Activated T-cell treated with anti-CD3 and anti-CD28 coated beads, Interleukin-2, amount 50 U/mL, for 1 hour (primary cell): ENCODE measurements around the gene GSE1.

Source experiments
- DNase-seq: peaks from one replicate; pipeline ENCODE4 v3.0.0-alpha.2; 2020

Gene GSE1

GRCh38 chr16:85607796-85608514, 5.2 kb upstream of the GSE1 start:
- no peak for DNase-seq

DNA sequence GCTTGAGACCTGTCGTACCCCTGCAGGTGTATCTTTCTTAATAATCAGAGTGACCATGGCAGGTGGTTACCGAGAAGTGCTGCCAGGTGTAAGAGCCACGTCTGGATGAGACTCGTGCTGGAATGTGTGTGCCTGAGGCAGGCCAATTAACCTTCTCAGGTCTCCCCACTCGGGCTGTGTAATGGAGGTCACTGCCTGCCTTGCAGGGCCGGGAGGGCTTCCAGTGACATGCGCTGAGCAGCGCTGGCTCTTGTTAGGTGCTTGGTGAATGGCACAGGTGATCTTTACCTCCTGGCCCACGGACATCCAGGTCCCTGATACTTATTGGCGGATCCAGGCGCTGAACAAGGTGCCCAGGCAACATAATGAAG, 4.6 kb upstream of the GSE1 start:
- DNase-seq = no peak

DNA sequence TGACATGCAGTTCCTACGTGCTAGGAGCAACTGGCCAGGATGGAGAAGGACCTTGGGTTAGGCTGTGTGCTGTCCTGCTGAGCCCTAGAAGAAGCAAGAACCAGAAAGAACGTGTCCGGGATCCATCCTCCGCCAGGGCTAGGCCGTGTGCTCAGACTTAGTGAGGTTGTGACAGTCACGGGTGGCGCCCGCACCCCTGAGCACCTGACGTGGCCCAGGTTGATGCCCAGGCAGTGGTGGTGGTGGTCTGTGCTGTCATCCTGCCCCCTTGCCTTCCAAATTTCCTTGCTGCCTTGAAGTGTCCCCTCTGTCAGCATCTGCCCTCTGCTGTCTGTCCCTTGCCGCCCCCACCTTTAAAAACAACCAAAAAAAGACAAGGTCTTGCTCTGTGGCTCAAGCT, 4.2 kb upstream of the GSE1 start:
- no peak for DNase-seq

DNA sequence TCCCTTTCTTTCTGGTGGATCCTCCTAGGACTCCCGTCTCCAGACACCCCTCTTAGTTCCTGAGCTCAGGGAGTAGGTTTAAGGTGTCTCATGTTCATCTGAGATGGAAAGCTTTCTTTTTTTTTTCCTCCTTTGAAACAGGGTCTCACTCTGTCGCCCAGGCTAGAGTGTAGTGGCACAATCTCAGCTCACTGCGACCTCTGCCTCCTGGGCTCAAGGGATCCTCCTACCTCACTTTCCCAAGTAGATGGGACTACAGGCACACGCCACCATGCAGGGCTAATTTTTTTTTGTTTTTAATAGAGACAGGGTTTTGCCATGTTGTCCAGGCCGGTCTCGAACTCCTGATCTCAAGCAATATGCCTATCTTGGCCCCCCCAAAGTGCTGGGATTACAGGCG, 3.6 kb upstream of the GSE1 start:
- DNase-seq = no peak

DNA sequence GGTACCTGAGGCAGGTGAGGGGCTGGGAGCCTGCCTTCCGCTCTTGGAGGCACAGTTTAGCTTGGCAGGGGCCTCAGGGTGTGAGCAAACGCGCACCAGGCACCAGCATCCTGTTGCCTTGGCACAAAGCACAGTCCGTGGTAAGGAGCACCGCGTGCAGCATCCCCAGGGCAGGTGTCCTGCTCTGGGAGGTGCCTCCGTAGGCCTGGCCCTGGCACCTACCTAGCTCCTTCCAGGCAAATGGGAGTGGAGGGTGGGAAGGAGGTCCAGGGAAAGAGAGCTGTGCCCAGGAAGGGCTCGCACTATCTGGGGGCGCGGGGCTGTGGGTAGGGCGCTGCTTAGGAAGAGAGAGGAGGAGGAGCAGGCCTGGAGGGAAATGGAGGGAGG, 3.1 kb upstream of the GSE1 start:
- DNase-seq = no peak

- peak; percentile 91 for DNase-seq
These were observed 2.5 kb upstream of the GSE1 start for GRCh38 chr16:85610446-85611193.

DNA sequence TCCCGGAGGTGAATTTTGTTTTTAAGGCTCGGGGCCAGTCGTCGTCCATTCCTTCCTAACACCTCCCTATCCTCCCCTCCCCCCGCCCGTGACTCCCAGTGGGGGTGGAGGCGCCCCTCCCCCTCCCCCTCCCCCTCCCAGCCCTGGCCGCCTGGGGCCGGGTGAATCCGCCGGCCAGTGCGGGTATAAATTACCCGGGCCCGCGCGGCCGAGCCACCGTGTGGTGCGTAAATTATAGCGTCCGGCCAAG, 2.0 kb upstream of the GSE1 start:
- DNase-seq = no peak

GRCh38 chr16:85611444-85612190, 1.5 kb upstream of the GSE1 start:
- DNase-seq = peak; percentile 59

GRCh38 chr16:85612191-85612800, 826 bp upstream of the GSE1 start:
- no peak for DNase-seq

DNA sequence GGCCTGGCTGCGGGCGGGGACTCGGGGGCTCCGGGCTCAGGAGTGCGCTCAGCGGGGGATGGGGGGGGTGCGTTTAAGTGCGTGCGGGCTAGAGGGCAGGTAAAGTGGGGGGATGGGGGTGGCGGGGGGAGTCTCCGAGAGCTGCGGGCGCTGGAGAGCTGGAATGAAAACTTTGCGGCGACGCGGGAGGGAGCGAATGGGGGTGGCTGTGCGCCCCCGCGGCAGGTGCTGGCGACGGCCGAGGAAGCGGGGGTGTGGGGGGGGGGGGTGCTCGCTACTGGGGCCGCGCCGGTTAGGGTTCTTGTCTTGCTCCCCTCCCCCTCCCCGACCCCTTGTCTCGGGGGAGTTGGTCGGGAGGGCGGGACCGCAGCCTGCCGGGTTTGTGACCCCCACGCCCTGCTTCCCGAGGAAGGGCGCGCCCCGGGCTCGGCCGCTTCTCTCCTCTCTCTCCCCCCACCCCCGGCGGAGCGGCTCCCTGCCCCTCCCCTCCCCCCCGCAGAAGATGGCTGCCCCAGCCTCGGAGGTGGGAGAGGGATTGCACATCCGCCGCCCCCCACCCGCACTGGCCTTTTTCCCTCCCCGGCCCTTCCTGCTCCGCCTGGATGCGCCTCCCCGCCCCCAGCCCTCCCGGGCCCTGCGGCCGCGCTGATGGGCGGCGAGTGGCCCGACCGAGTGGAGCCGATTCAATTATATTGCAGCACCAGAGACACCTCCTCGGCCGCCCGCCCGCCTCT, 649 bp downstream of the GSE1 start:
- DNase-seq = peak; percentile 40

DNA sequence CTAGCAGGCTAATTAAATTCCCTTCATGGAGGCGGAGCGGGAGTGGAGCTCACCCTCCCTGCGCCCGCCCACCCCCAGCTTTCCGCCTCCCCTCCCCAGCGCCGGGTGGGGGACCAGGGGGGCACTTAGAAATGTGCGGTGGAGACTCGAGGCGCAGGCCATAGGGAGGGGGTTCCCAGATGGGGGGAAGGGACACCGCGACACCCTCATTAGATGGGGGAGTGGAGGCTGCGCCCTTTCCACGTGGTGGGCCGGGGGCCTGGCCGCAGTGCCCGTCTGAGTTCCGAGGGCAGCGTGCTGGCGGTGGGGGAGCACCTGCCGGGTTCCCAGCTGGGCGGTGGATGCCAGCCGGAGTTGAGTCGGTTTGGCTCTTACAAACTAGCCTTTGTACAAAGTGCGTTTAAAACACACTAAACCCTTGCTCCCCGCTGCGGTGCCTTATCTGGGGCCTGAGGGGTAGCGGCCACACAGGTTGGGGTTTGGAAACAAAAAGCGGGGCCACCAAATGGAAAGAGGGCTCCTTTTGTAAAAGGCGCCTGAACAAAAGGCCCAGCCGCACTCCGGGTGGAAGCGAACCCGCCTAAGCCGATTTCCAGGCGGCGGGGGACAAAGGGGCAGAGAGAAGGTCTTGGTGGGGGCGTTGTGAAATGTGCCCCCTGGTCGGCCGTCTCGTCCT, 1.4 kb downstream of the GSE1 start:
- peak; percentile 27 for DNase-seq

- peak; percentile 71 for DNase-seq
These were observed 2.1 kb downstream of the GSE1 start for GRCh38 chr16:85615014-85615851.

GRCh38 chr16:85615852-85616606, 2.9 kb downstream of the GSE1 start:
- DNase-seq = peak; percentile 81

GRCh38 chr16:85616607-85617321, 3.6 kb downstream of the GSE1 start:
- DNase-seq = no peak

DNA sequence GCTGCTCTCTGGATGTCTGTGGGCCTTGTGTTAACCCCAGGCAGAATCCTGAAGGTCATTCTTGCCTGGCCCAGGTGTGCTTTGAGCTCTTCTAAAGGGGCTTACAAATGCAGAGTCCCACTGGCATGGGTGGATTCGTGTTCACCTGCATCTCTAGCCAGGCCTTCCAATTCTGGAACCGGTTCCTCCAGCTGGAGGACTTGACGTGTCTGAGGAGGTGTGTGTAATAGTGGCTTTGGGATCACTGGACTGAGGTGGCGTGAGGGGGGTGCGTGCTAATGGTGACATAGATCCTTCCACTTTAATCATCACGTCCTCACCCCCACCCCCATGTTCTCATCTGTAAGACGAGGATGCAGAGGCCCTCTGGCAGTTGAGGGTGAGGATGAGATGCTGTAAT, 4.8 kb downstream of the GSE1 start:
- DNase-seq = no peak

- no peak for DNase-seq
These were observed 5.4 kb downstream of the GSE1 start for GRCh38 chr16:85618521-85618920.

DNA sequence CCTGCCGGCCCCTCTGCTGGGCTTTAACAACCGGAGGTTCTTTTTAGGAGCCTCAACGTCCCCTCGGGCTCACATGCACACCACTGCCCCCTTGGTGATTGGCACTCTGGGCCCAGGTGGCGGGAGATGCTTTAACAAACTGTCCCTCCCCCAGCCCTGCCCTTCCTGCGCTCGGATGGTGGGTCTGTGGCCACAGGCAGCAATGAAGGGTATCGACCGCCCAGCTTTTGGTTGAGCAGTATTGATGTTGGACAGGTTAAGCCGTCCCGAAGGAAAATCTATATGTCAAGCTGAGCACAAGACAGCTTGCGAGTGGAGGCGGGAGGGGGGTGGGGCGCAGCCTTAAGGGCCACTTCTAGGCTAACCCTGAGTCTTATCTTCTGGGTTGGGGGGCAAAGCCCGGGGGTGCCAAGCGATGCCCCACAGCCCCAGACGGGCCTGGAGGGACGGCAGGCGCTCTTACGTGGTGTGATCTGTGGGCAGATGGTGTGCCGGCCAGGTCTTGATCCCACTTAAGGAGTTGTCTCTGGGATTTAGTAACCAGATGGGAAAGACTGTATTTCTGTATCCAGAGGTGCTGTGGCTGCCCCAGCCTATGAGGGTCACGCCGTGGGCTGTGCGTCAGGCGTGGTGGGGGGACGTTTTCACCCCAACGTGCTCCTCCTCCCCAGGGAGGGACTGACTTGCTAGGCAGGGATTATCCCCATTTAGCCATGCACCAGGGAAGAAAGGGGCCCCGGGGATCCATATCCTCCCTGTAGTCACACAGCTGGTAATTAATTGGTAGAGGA, 6.2 kb downstream of the GSE1 start:
- DNase-seq = no peak

GRCh38 chr16:85620374-85620773, 7.3 kb downstream of the GSE1 start:
- DNase-seq = no peak
